ENCODE results near the gene DMXL2. TPM values are rescaled to one million over a fixed set of nuclear protein-coding genes. Genes with fewer than 3 reads are reported as not detected.

The DMXL2 gene
- total RNA-seq, 1 donor: 54.9 TPM

DNA sequence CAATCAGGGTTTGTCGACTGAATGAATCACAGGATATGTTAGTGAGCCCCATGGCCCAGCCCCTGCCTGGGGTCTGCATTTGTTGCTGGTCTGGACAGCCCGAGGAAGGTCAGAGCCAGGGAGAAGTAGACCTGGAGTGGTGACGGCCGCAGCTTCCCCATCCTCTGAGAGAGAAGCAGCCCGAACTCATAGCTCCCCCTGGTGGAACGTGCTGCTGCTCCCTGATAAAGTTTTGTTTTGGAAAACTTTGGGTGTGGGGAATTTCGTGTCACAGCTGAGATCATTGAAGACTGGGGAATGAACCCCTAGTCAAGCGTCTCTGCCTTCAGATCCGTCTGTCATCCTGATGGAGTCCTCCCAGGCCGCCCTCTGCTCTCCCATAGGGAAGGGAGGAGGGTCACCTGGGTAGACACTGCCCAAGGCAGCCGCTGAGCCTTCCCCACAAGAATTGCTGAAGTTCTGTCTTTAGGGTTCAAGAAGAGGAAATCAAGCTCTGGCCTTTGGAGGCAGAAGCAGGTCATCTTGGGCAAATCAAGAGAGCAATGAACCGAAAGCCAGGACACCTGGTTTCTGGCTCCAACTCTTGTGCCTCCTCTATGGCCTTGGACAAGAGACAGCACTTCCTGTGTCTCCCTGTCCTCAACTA lies 220.6 kb downstream of the DMXL2 start:
- Histone ChIP-seq H3K4me3 (ENCODE audit: low read length) (no peak overlapping the region), H3K4me1 (ENCODE audit: insufficient read depth, low read length) (peaks cover 12% of the 10 kb centered on the region), H3K9me3 (ENCODE audit: low read depth, low read length) (no peaks in the 10 kb centered on the region), H3K27me3 (ENCODE audit: insufficient read depth, low read length) (peaks cover 7% of the 10 kb centered on the region)

DNA sequence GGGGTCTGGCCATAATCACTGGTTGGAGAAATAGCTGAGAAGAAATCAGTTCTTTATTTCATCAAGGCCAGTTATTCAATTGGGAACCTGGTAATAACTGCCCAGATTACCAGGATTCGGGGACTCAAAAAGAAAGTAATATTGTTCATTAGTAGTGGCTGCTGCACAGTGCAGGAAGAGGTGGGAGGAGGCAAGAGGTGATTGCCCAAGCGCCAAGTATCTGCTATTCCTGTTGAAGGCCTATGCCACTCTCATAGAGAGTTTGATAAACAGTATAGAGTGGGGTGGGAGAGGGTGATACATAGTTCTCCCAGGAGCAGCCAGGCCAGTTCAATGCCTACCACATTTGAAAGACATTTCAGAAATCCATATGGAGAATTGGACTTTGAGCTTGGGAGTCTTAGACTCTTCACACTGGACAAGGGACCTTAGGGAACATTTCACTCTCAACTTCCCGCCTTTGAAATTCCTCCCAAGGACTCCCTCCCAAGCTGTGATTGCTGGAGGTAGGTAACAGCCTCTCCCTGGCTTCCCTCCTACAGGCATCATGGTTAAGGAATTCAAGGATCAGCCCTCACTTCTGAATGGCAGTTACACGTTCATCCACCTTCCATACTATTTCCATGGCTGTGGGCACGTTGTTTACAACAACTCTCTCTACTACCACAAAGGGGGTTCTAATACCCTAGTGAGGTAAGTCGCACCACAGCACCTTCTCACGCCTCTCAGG lies 221.4 kb downstream of the DMXL2 start:
- Histone ChIP-seq H3K9me3 (ENCODE audit: low read depth, low read length) (no peaks in the 10 kb centered on the region), H3K4me3 (ENCODE audit: low read length) (no peak overlapping the region), H3K27me3 (ENCODE audit: insufficient read depth, low read length) (peaks cover 7% of the 10 kb centered on the region), H3K4me1 (ENCODE audit: insufficient read depth, low read length) (peaks cover 12% of the 10 kb centered on the region)

DNA sequence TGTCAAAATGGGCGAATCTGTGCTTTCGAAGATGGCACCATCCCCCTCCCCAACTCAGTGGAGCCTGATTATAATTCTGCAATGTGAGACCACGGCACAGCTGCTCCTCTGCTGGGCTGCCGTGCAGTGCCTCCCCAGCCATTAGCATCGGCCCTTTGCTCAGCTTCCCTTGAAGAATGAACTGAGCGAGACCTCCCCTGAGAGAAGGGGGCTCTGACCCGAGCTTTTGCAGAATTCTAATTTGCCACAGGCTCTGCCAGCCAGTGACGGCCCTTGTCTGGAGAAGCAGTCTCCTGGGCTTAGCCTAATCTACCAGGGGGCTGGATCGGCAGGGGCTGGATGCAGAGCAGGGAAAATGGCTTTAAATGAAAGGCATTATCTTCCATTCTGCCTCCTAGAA lies 223.9 kb downstream of the DMXL2 start:
- Histone ChIP-seq H3K4me1 (ENCODE audit: insufficient read depth, low read length) (peaks cover 28% of the 10 kb centered on the region), H3K27me3 (ENCODE audit: insufficient read depth, low read length) (no peaks in the 10 kb centered on the region), H3K4me3 (ENCODE audit: low read length) (no peak overlapping the region), H3K9me3 (ENCODE audit: low read depth, low read length) (no peaks in the 10 kb centered on the region)

Other genes with a start within 250 kb of the DMXL2 start
- not detected for gene SCG3, start 58.7 kb upstream of the DMXL2 start, total RNA-seq
- 18.1 TPM for gene LYSMD2, start 114.9 kb upstream of the DMXL2 start, total RNA-seq
- 5.9 TPM for gene TMOD2, start 128.8 kb upstream of the DMXL2 start, total RNA-seq
- 43.0 TPM for gene TMOD3, start 206.9 kb upstream of the DMXL2 start, total RNA-seq